Measurements from ENCODE around the gene SCRT2. TPM values are rescaled to one million over a fixed set of nuclear protein-coding genes. Genes with fewer than 3 reads are reported as not detected.
"Not testable (repeated sequence)": the region's sequence is repeated elsewhere in the genome, so short reads cannot be mapped to it uniquely, and the experiment has no call there.

The SCRT2 gene
- total RNA-seq, 1 donor from 2014 or later = not detected

DNA sequence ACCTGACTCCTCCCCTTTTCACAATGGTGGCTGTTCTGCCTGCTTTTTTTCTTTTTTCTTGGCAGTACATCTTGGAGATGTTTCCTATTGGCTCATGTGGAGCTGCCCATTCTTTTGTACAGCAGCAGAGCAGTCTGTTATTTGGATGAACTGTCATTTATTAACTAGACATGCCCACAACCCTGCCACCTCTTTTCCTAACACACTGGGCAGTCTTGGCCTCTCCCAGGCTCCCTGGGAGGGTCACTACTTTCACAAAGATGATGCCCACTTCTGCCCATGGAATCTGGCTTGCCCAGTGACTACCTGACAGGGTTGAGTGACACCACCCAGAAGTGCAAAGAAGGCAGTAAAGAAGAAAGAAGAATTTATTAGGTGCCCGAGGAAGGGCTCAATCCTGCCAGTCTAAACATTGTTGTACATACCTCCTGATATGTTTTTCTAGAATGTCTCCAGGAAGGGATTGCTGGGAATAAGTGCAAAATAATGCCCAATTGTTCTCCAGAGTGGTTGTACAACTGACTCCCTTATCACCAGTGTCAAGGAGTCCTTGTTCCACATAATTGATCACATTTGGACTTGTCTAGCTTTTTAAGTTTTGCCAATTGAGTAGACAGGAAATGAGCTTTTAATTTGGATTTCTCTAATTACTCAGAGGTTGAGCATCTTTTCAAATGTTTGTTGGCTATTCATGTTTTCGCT, 19.7 kb upstream of the SCRT2 start:
- TF ChIP-seq, protein P1, sequence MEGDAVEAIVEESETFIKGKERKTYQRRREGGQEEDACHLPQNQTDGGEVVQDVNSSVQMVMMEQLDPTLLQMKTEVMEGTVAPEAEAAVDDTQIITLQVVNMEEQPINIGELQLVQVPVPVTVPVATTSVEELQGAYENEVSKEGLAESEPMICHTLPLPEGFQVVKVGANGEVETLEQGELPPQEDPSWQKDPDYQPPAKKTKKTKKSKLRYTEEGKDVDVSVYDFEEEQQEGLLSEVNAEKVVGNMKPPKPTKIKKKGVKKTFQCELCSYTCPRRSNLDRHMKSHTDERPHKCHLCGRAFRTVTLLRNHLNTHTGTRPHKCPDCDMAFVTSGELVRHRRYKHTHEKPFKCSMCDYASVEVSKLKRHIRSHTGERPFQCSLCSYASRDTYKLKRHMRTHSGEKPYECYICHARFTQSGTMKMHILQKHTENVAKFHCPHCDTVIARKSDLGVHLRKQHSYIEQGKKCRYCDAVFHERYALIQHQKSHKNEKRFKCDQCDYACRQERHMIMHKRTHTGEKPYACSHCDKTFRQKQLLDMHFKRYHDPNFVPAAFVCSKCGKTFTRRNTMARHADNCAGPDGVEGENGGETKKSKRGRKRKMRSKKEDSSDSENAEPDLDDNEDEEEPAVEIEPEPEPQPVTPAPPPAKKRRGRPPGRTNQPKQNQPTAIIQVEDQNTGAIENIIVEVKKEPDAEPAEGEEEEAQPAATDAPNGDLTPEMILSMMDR (IDR thresholded peaks at IDR 0.05; ENCODE audit: borderline replicate concordance) = no peak
- H3K36me3 ChIP-seq = no peaks in the 10 kb centered on the region
- no peak overlapping the region for H3K27ac ChIP-seq (replicated peaks)
- no peak for DNase-seq
- intact Hi-C loops (cut with micrococcal nuclease) = no loop called here
- no peak overlapping the region for H3K4me3 ChIP-seq
- no peaks in the 10 kb centered on the region for H3K9me3 ChIP-seq (replicated peaks)
- peaks cover 10% of the 10 kb centered on the region for H3K4me1 ChIP-seq
- H3K27me3 ChIP-seq (ENCODE audit: low read depth) = peaks cover 31% of the 10 kb centered on the region

DNA sequence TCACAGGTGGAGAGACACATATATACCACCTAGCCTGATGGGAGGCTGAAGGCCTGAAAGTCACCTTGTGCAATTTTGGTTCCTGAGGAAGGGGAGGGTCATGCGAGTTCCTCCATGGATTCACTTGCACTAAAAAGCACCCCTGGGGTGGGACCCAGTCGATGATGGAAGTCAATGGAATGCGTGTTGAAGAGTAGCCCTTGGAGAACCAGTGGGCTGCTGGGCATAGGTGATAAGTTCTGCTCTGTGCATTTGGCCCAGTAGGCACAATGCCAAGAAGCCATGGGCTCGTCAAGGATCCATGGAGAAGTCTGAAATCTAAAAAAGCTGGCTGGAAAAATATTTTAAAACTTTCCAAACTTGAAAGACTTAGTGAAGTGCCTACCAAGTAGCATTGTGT, 18.9 kb upstream of the SCRT2 start:
- Histone ChIP-seq H3K4me3 (no peak overlapping the region), H3K4me1 (peaks cover 4% of the 10 kb centered on the region), H3K9me3 (replicated peaks) (peaks cover 5% of the 10 kb centered on the region), H3K27me3 (ENCODE audit: low read depth) (peaks cover 28% of the 10 kb centered on the region), H3K36me3 (no peaks in the 10 kb centered on the region), H3K27ac (replicated peaks) (no peak overlapping the region)
- intact Hi-C loops (cut with micrococcal nuclease) = no loop called here
- no peak for DNase-seq
- TF ChIP-seq, protein P1 (IDR thresholded peaks at IDR 0.05; ENCODE audit: borderline replicate concordance) = no peak

DNA sequence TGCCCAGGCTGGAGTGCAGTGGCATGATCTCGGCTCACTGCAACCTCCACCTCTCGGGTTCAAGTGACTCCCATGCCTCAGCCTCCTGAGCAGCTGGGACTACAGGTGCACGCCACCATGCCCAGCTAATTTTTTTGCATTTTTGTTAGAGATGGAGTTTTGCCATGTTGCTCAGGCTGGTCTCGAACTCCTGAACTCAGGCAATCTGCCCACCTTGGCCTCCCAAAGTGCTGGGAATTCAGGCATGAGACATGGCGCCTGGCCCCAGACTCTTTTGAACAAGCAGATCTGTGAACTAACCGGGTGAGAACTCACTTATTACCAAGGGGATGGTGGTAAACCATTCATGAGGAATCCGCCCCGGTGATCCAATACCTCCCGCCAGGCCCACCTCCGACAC, 18.2 kb upstream of the SCRT2 start:
- H3K4me1 ChIP-seq; intact Hi-C loops (cut with micrococcal nuclease); H3K27ac ChIP-seq (replicated peaks); DNase-seq; H3K9me3 ChIP-seq (replicated peaks); H3K36me3 ChIP-seq; H3K4me3 ChIP-seq: not testable (repeated sequence)
- peaks cover 31% of the 10 kb centered on the region for H3K27me3 ChIP-seq (ENCODE audit: low read depth)

DNA sequence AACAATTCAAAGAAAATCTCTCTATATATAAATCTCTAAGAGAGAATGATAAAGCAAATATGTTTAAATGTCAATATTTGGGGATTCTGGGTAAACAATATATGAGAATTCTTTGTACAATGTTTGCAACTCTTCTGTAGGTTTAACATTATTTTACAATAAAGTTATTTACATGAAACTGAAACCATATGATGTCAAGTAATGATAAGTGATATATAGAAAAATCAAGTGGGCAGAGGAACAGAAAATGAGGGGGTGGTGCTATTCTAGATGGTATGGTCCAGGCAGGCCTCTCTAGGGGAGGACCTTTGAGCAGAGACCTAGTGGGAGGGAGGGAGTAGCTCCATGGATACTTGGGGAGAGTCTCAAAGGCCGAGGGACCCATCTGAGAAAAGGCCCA, 16.4 kb upstream of the SCRT2 start:
- intact Hi-C loops (cut with micrococcal nuclease) = no loop called here
- H3K4me1 ChIP-seq = no peaks in the 10 kb centered on the region
- H3K27me3 ChIP-seq (ENCODE audit: low read depth) = peaks cover 33% of the 10 kb centered on the region
- DNase-seq = no peak
- H3K27ac ChIP-seq (replicated peaks) = no peak overlapping the region
- TF ChIP-seq, protein P1 (IDR thresholded peaks at IDR 0.05; ENCODE audit: borderline replicate concordance) = no peak
- H3K4me3 ChIP-seq = no peak overlapping the region
- H3K9me3 ChIP-seq (replicated peaks) = peaks cover 5% of the 10 kb centered on the region
- no peaks in the 10 kb centered on the region for H3K36me3 ChIP-seq

DNA sequence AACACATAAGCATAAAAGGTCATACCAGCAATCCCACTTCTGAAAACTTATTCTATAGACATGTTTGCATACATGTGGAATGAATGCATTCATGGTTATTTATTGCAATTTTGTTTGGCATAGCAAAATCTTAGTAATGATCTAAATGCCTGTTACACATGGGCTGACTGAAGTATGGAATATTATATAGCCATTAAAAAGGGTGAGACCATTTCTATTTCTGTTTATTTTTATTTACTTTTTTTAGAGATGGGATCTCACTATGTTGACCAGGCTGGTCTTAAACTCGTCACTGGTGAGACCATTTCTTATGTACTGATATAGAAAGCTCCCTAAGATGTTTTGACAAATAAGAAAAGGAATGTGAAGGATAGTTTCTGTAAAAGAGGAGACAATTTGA, 14.3 kb upstream of the SCRT2 start:
- TF ChIP-seq, protein P1 (IDR thresholded peaks at IDR 0.05; ENCODE audit: borderline replicate concordance) = no peak
- H3K27me3 ChIP-seq (ENCODE audit: low read depth) = peaks cover 44% of the 10 kb centered on the region
- intact Hi-C loops (cut with micrococcal nuclease) = no loop called here

DNA sequence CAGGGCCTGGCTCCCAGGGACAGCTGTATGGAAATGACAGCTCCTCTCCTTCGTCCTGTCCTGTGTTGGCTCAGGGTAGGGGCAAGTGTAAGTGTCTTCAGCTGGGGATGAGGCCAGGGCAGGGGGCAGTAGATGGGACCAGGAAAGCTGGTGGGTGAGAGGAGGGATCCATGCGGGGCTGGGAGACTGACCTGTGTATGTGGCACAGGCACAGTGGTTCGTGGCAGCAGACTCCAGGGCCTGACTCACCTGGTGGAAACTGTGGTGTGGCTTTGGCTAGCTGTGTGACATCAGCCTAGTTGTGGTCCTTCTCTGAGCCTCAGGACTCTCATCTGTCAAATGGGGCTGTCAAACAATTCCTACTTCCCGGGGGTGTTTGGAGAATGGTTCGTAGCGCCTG, 13.7 kb upstream of the SCRT2 start:
- Histone ChIP-seq H3K27ac (replicated peaks) (no peak overlapping the region), H3K9me3 (replicated peaks) (peaks cover 5% of the 10 kb centered on the region), H3K4me1 (no peaks in the 10 kb centered on the region), H3K4me3 (no peak overlapping the region), H3K27me3 (ENCODE audit: low read depth) (peaks cover 50% of the 10 kb centered on the region), H3K36me3 (no peaks in the 10 kb centered on the region)
- TF ChIP-seq, protein P1 (IDR thresholded peaks at IDR 0.05; ENCODE audit: borderline replicate concordance) = no peak
- no peak for DNase-seq
- intact Hi-C loops (cut with micrococcal nuclease) = no loop called here

More for the DNA sequence above, 14.3 kb upstream of the SCRT2 start:
- Histone ChIP-seq H3K27ac (replicated peaks) (no peak overlapping the region), H3K4me1 (no peaks in the 10 kb centered on the region), H3K36me3 (no peaks in the 10 kb centered on the region), H3K4me3 (no peak overlapping the region), H3K9me3 (replicated peaks) (peaks cover 5% of the 10 kb centered on the region)
- no peak for DNase-seq

Measured in left ventricle myocardium inferior (tissue), 1 donor.